Measurements from ENCODE around the gene TRIM54. TPM values are rescaled to one million over a fixed set of nuclear protein-coding genes. Genes with fewer than 3 reads are reported as not detected.

The TRIM54 gene
- total RNA-seq, 1 experiment from 2014 or later = 3.3 TPM

GRCh38 chr2:27303093-27304025 is 21.1 kb downstream of the TRIM54 start (continued):
- TF ChIP-seq CTCF (IDR thresholded peaks at IDR 0.05) (peak; percentile 92), ELF4 (CRISPR knock-in tag; IDR thresholded peaks at IDR 0.05; ENCODE audit: low read depth) (no peak)

- CTCF ChIA-PET = interaction anchor here (0.7 to 5.8 kb wide), 5 partner anchors 12 to 142 kb away, joined by 3 to 129 read pairs (median 3); partner anchors contain the start of gene TRIM54
These were observed 22.4 kb downstream of the TRIM54 start for GRCh38 chr2:27304488-27305240.

GRCh38 chr2:27305516-27305915 is 23.3 kb downstream of the TRIM54 start:
- Mint-ChIP-seq H3K4me3 (no peak overlapping the region), H3K9me3 (no peaks in the 10 kb centered on the region), H3K36me3 (peaks cover 6% of the 10 kb centered on the region), H3K4me1 (peaks cover 8% of the 10 kb centered on the region; the same call in 1 of the 2 replicates), H3K27ac (no peak overlapping the region), H3K27me3 (ENCODE audit: low read depth) (peaks cover 53% of the 10 kb centered on the region)
- TF ChIP-seq E2F5 (CRISPR knock-in tag; IDR thresholded peaks at IDR 0.05) (no peak), ZNF317 (CRISPR knock-in tag; IDR thresholded peaks at IDR 0.05; ENCODE audit: borderline replicate concordance, low read depth) (no peak), HMGXB4 (CRISPR knock-in tag; IDR thresholded peaks at IDR 0.05) (no peak), ZNF532 (CRISPR knock-in tag; IDR thresholded peaks at IDR 0.05; ENCODE audit: borderline replicate concordance) (no peak), FOXP4 (CRISPR knock-in tag; IDR thresholded peaks at IDR 0.05) (no peak)
- ChIA-PET CTCF (interaction anchor here (0.8 to 0.9 kb wide), 3 partner anchors 15 to 142 kb away, joined by 3 to 4 read pairs (median 3); no protein-coding TSS in a partner anchor), POLR2A (no interaction called here)
- DNase-seq (ENCODE audit: low spot score) (no peak), ATAC-seq (no peak)

More at GRCh38 chr2:27304488-27305240, 22.4 kb downstream of the TRIM54 start:
- Mint-ChIP-seq H3K36me3 (peaks cover 4% of the 10 kb centered on the region), H3K9me3 (no peaks in the 10 kb centered on the region), H3K4me1 (peaks cover 8% of the 10 kb centered on the region; the same call in 1 of the 2 replicates), H3K27ac (no peak overlapping the region), H3K27me3 (ENCODE audit: low read depth) (peaks cover 51% of the 10 kb centered on the region), H3K4me3 (no peak overlapping the region)
- no peak for DNase-seq (ENCODE audit: low spot score)
- ATAC-seq = no peak
- POLR2A ChIA-PET = interaction anchor here (0.5 kb wide), 1 partner anchor 215 kb away, joined by 3 read pairs; no protein-coding TSS in a partner anchor
- TF ChIP-seq TP53 (CRISPR knock-in tag; IDR thresholded peaks at IDR 0.05) = no peak
- TF ChIP-seq GTF2I (CRISPR knock-in tag; conservative IDR thresholded peaks at IDR 0.05) = no peak
- no peak for TF ChIP-seq USF2 (CRISPR knock-in tag; IDR thresholded peaks at IDR 0.05)
- no peak for TF ChIP-seq ZNF121 (CRISPR knock-in tag; IDR thresholded peaks at IDR 0.05)
